Peyer's patch (tissue), 4 donors: Measurements from ENCODE around the gene STAM2.

Experiments
- CTCF ChIP-seq, 6 experiments: fragments of 450-650 bp in 4 of 6; fragments of 200-600 bp in 2 of 6; sonication (generic) in 1 of 6; IDR thresholded peaks; one replicate each; pipeline ENCODE4 v1.5.1; 2017 to 2019; ENCODE audit warnings: antibody characterized with exemption in 6 of 6, mild to moderate bottlenecking in 3 of 6, moderate library complexity in 1 of 6
- POLR2A ChIP-seq, 2 donors: fragments of 450-650 bp; IDR thresholded peaks; one replicate each; pipeline ENCODE4 v1.5.1; 2017; ENCODE audit warnings: antibody characterized with exemption in 2 of 2, mild to moderate bottlenecking in 2 of 2, moderate library complexity in 2 of 2

DNA sequence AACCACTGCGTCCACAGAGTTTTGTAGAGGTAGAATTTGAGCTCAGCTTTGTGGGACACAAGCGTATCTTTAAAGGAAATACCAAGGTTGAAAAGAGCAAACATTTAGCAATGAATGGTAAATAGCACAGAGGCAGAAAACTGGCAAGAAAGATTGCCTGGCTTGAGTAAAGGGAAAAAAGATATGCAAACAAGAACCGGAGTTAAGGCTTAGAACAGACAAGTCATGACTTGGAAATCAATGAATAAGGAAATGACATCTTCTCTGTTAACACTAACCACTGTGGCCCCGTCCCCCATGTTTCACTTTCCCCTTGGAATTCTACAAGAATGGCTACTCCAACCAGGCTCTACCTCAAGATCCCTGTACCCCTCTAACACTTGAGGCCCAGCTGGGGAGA, 3.8 kb downstream of the STAM2 start:
- TF ChIP-seq CTCF (IDR thresholded peaks at IDR 0.05) (no peak), POLR2A (IDR thresholded peaks at IDR 0.05) (no peak)
